GM23338 (cell line): ENCODE results near the gene LENG9. TPM values are rescaled to one million over a fixed set of nuclear protein-coding genes. Genes with fewer than 3 reads are reported as not detected.

ENCODE experiments used
- ATAC-seq: fragments of 200-7000 bp; cut with Tn5 transposase; 3 replicates; pipeline ENCODE4 v1.9.1; 2020
- DNase-seq: peaks from one replicate; pipeline ENCODE4 v3.0.0-alpha.2; 2015; ENCODE audit warnings: low spot score
- H2AFZ ChIP-seq: fragments of 200-600 bp; sonication (generic); 2 replicates; pipeline ENCODE4 v1.8.0; 2016; ENCODE audit warnings: antibody characterized with exemption, mild to moderate bottlenecking, moderate library complexity
- H3F3A ChIP-seq: fragments of 200-600 bp; sonication (generic); replicated peaks from 2 replicates; pipeline ENCODE4 v1.8.0; 2017; ENCODE audit warnings: antibody characterized with exemption, mixed run types, low read depth
- H3K27ac ChIP-seq: fragments of 200-600 bp; sonication (generic); 2 replicates; pipeline ENCODE4 v1.6.1; 2016; ENCODE audit warnings: low read depth
- H3K27me3 ChIP-seq: fragments of 200-600 bp; sonication (generic); 2 replicates; pipeline ENCODE4 v1.8.0; 2016; ENCODE audit warnings: mild to moderate bottlenecking, mixed run types, moderate library complexity; ENCODE audit not compliant: insufficient read depth
- H3K36me3 ChIP-seq: fragments of 200-600 bp; sonication (generic); 2 replicates; pipeline ENCODE4 v1.8.0; 2016; ENCODE audit warnings: mild to moderate bottlenecking; ENCODE audit not compliant: insufficient read depth
- H3K4me1 ChIP-seq: fragments of 200-600 bp; sonication (generic); 2 replicates; pipeline ENCODE4 v1.8.0; 2016; ENCODE audit warnings: mild to moderate bottlenecking, moderate library complexity; ENCODE audit not compliant: insufficient read depth
- H3K4me2 ChIP-seq: fragments of 200-600 bp; sonication (generic); 2 replicates; pipeline ENCODE4 v1.7.1; 2017; ENCODE audit warnings: mixed run types
- H3K4me3 ChIP-seq: fragments of 200-600 bp; sonication (generic); 2 replicates; pipeline ENCODE4 v1.6.1; 2016; ENCODE audit warnings: mixed run types
- H3K79me2 ChIP-seq: fragments of 200-600 bp; sonication (generic); replicated peaks from 2 replicates; pipeline ENCODE4 v1.8.0; 2017; ENCODE audit warnings: mild to moderate bottlenecking; ENCODE audit not compliant: insufficient read depth
- H3K9me2 ChIP-seq: fragments of 200-600 bp; sonication (generic); 2 replicates; pipeline ENCODE4 v1.8.0; 2017; ENCODE audit not compliant: insufficient read depth
- H4K20me1 ChIP-seq: fragments of 200-600 bp; sonication (generic); replicated peaks from 2 replicates; pipeline ENCODE4 v1.8.0; 2017; ENCODE audit warnings: mild to moderate bottlenecking; ENCODE audit not compliant: insufficient read depth
- H3K27ac Mint-ChIP-seq: 2 replicates; pipeline ENCODE4 v1.8.0; 2020; ENCODE audit warnings: inconsistent platforms, mild to moderate bottlenecking, moderate library complexity, mixed read lengths
- H3K27me3 Mint-ChIP-seq: 3 replicates; pipeline ENCODE4 v1.8.0; 2022; ENCODE audit warnings: low read depth, mild to moderate bottlenecking, moderate library complexity, mixed read lengths, inconsistent platforms; ENCODE audit not compliant: insufficient read depth, poor library complexity
- H3K36me3 Mint-ChIP-seq: 3 replicates; pipeline ENCODE4 v1.8.0; 2021; ENCODE audit warnings: low read depth, mild to moderate bottlenecking, inconsistent platforms, moderate library complexity, mixed read lengths
- H3K4me1 Mint-ChIP-seq: 3 replicates; pipeline ENCODE4 v1.8.0; 2020; ENCODE audit warnings: mild to moderate bottlenecking, inconsistent platforms, mixed read lengths
- H3K4me3 Mint-ChIP-seq: 3 replicates; pipeline ENCODE4 v1.8.0; 2021; ENCODE audit warnings: moderate library complexity, mild to moderate bottlenecking, inconsistent platforms, mixed read lengths
- H3K9me3 Mint-ChIP-seq: 3 replicates; pipeline ENCODE4 v1.8.0; 2020; ENCODE audit warnings: moderate library complexity, mild to moderate bottlenecking, inconsistent platforms, mixed read lengths
- CTCF ChIP-seq, 2 experiments: fragments of 200-600 bp in 1 of 2; sonication (generic) in 1 of 2; conservative IDR thresholded peaks; 2 replicates each; pipeline versions ENCODE4 v1.5.1 to v1.6.1; 2016 to 2017; ENCODE audit warnings: antibody characterized with exemption in 2 of 2, low read depth in 2 of 2, mild to moderate bottlenecking in 2 of 2, moderate library complexity in 1 of 2
- EZH2 ChIP-seq: fragments of 200-600 bp; sonication (generic); IDR thresholded peaks from one replicate; pipeline ENCODE4 v1.8.0; 2017; ENCODE audit warnings: antibody characterized with exemption, mild to moderate bottlenecking, low read depth; ENCODE audit not compliant: unreplicated experiment
- EZH2phosphoT487 ChIP-seq: fragments of 200-600 bp; sonication (generic); IDR thresholded peaks from one replicate; pipeline ENCODE4 v1.8.1; 2018; ENCODE audit warnings: antibody characterized with exemption; ENCODE audit not compliant: unreplicated experiment
- JUNB ChIP-seq: IDR thresholded peaks from one replicate; pipeline ENCODE4 v1.6.1; 2016; ENCODE audit warnings: antibody characterized with exemption; ENCODE audit not compliant: unreplicated experiment
- NANOG ChIP-seq: IDR thresholded peaks from 2 replicates; pipeline ENCODE4 v1.6.1; 2016; ENCODE audit warnings: antibody characterized with exemption, borderline replicate concordance
- POLR2AphosphoS5 ChIP-seq: IDR thresholded peaks from 2 replicates; pipeline ENCODE4 v1.6.1; 2016; ENCODE audit warnings: antibody characterized with exemption, low read depth
- STAT1 ChIP-seq: IDR thresholded peaks from one replicate; pipeline ENCODE4 v1.6.1; 2016; ENCODE audit warnings: antibody characterized with exemption; ENCODE audit not compliant: unreplicated experiment
- ZNF114 ChIP-seq: fragments of 250-450 bp; sonication (Bioruptor Pico); IDR thresholded peaks from 2 replicates; pipeline ENCODE4 v1.5.0; 2020; ENCODE audit warnings: mild to moderate bottlenecking, moderate library complexity
- ZNF331 ChIP-seq: fragments of 250-450 bp; sonication (Bioruptor Pico); IDR thresholded peaks from 2 replicates; pipeline ENCODE4 v1.5.0; 2020; ENCODE audit warnings: low read depth, mild to moderate bottlenecking, moderate library complexity
- ZNF462 ChIP-seq: fragments of 250-450 bp; sonication (Bioruptor Pico); IDR thresholded peaks from 2 replicates; pipeline ENCODE4 v1.5.0; 2020; ENCODE audit warnings: mild to moderate bottlenecking, moderate library complexity
- polyA plus RNA-seq: library from polyadenylated mRNA; unstranded; fragments of >200 nt; fragmentation: Nextera tagmentation; extraction: Ambion mirVana; gene quantifications from 2 replicates; pipeline ENCODE4 v1.2.1, GENCODE V29; 2016
- total RNA-seq: library from RNA; depleted of rRNA; stranded (reverse); fragments of >200 nt; shearing (Covaris generic); gene quantifications from 2 replicates; pipeline ENCODE4 v1.2.3, GENCODE V29; 2014
- TF ChIP-seq, protein P1 (sequence below): IDR thresholded peaks from 2 replicates; pipeline ENCODE4 v1.6.1; 2016; ENCODE audit warnings: antibody characterized with exemption
- TF ChIP-seq, protein P2 (sequence below): IDR thresholded peaks from one replicate; pipeline ENCODE4 v1.6.1; 2018; ENCODE audit warnings: antibody characterized with exemption; ENCODE audit not compliant: unreplicated experiment

LENG9 gene
- total and polyA plus RNA-seq, 2 experiments from 2014 or later: 0.26 to 6.4 TPM

GRCh38 chr19:54427586-54427985 is 36.0 kb downstream of the LENG9 start:
- H3K27ac ChIP-seq: no peak overlapping the region
- Mint-ChIP-seq H3K4me1 (peaks cover 18% of the 10 kb centered on the region), H3K27ac (no peak overlapping the region)

More at GRCh38 chr19:54427586-54427985, 36.0 kb downstream of the LENG9 start:
- no peak overlapping the region for H3K4me2 ChIP-seq
- H3K4me1 ChIP-seq: no peaks in the 10 kb centered on the region; the same call in 1 of the 2 replicates
- no peaks in the 10 kb centered on the region for H3K27me3 ChIP-seq
- ATAC-seq (no peak), DNase-seq (no peak)
- H3F3A ChIP-seq: no peaks in the 10 kb centered on the region
- peaks cover 50% of the 10 kb centered on the region for H3K36me3 Mint-ChIP-seq
- no peaks in the 10 kb centered on the region; the same call in 2 of the 3 replicates for H3K9me3 Mint-ChIP-seq
- H3K4me3 ChIP-seq: no peak overlapping the region
- H2AFZ ChIP-seq: no peak overlapping the region
- no peaks in the 10 kb centered on the region for H3K36me3 ChIP-seq
- no peak overlapping the region for H3K4me3 Mint-ChIP-seq
- TF ChIP-seq JUNB (no peak), ZNF331 (CRISPR knock-in tag) (no peak), EZH2phosphoT487 (no peak), POLR2AphosphoS5 (no peak), EZH2 (no peak), STAT1 (no peak), ZNF462 (CRISPR knock-in tag) (no peak), ZNF114 (no peak), NANOG (no peak), CTCF (conservative IDR thresholded peaks at IDR 0.05; ENCODE audit: low read depth in 2 of 2) (no peak)
- TF ChIP-seq, protein P1, sequence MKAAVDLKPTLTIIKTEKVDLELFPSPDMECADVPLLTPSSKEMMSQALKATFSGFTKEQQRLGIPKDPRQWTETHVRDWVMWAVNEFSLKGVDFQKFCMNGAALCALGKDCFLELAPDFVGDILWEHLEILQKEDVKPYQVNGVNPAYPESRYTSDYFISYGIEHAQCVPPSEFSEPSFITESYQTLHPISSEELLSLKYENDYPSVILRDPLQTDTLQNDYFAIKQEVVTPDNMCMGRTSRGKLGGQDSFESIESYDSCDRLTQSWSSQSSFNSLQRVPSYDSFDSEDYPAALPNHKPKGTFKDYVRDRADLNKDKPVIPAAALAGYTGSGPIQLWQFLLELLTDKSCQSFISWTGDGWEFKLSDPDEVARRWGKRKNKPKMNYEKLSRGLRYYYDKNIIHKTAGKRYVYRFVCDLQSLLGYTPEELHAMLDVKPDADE: no peak
- TF ChIP-seq, protein P2, sequence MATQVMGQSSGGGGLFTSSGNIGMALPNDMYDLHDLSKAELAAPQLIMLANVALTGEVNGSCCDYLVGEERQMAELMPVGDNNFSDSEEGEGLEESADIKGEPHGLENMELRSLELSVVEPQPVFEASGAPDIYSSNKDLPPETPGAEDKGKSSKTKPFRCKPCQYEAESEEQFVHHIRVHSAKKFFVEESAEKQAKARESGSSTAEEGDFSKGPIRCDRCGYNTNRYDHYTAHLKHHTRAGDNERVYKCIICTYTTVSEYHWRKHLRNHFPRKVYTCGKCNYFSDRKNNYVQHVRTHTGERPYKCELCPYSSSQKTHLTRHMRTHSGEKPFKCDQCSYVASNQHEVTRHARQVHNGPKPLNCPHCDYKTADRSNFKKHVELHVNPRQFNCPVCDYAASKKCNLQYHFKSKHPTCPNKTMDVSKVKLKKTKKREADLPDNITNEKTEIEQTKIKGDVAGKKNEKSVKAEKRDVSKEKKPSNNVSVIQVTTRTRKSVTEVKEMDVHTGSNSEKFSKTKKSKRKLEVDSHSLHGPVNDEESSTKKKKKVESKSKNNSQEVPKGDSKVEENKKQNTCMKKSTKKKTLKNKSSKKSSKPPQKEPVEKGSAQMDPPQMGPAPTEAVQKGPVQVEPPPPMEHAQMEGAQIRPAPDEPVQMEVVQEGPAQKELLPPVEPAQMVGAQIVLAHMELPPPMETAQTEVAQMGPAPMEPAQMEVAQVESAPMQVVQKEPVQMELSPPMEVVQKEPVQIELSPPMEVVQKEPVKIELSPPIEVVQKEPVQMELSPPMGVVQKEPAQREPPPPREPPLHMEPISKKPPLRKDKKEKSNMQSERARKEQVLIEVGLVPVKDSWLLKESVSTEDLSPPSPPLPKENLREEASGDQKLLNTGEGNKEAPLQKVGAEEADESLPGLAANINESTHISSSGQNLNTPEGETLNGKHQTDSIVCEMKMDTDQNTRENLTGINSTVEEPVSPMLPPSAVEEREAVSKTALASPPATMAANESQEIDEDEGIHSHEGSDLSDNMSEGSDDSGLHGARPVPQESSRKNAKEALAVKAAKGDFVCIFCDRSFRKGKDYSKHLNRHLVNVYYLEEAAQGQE: no peak
- H3K27me3 Mint-ChIP-seq: peaks cover 27% of the 10 kb centered on the region
- no peaks in the 10 kb centered on the region; the same call in 1 of the 2 replicates for H4K20me1 ChIP-seq
- H3K9me2 ChIP-seq: no peaks in the 10 kb centered on the region
- H3K79me2 ChIP-seq: no peaks in the 10 kb centered on the region
